ENCODE data around the gene ESCO1. TPM values are rescaled to one million over a fixed set of nuclear protein-coding genes. Genes with fewer than 3 reads are reported as not detected.

ESCO1 gene
- total and polyA plus RNA-seq, 2 of the 13 experiments (the other 11 are each of a cell fraction or from before 2014, with no cell fraction given), result 6.3 to 19.4 TPM

DNA sequence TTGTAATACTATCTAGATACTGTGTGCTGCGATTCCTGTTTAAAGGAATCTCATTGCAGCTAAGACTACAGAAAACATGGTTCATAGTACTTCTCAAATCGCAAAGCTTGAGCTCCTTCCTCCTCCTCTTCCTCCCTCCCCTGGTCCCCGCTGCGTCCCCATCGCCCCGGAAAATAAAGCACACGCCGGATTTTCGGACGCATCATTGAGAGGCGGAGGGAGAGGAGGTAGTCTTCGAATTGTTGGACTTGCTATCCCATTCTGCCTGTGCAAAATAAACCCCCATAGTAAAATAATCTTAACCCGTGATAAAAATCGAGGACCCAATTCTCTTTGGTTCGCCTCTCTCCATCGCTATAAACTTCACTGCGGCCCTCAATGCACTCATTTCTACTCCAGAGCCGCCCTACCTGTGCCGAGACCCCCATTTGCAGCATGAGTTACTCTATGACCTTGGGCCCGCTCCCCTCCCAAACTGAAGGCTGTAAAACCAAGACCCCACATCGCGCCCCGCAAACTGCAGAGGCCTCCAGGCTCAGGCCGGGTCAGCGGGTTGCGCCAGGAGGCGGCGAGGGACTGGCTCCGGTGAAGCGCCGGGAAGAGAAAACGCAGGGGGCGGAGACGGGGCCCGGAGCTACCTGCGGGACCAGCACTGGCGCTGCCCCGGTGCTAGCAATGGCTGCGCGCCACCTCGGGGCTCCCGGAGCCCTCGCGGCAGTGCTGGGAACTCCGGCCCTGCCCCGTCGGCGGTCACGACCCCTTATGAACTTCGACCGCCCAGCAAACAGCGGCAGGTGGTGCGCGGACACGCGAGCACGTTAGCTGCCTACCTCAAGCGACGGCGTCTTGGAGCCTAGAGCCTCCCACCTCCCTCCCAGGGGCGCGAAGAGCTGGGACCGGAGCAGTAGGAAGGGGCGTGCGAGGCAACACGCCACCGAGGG lies 649 bp downstream of the ESCO1 start (continued):
- TF ChIP-seq ZFP36L2 (CRISPR knock-in tag; IDR thresholded peaks at IDR 0.05) (0 out of 2 replicates have a peak, but pooled peaks have one; percentile 38), RORA (CRISPR knock-in tag; IDR thresholded peaks at IDR 0.05) (no peak), ZBTB10 (CRISPR knock-in tag; IDR thresholded peaks at IDR 0.05; ENCODE audit: borderline replicate concordance) (no peak), CHD2 (IDR thresholded peaks at IDR 0.05; ENCODE audit: low read depth, low read length) (peak; percentile 66), MAX (IDR thresholded peaks at IDR 0.05) (peak; percentile 76), ZNF83 (CRISPR knock-in tag; IDR thresholded peaks at IDR 0.05; ENCODE audit: borderline replicate concordance) (0 out of 2 replicates have a peak, but pooled peaks have one; percentile 19), HNF4G (IDR thresholded peaks at IDR 0.05; ENCODE audit: borderline replicate concordance, low read depth, low read length) (peak; percentile 40; the same call in 1 of the 2 replicates), HNF4G (CRISPR knock-in tag; IDR thresholded peaks at IDR 0.05; ENCODE audit: borderline replicate concordance, low read depth) (peak; percentile 20; the same call in 1 of the 2 replicates), ZMYM3 (CRISPR knock-in tag; IDR thresholded peaks at IDR 0.05) (0 out of 2 replicates have a peak, but pooled peaks have one; percentile 16), ZNF362 (CRISPR knock-in tag; IDR thresholded peaks at IDR 0.05; ENCODE audit: borderline replicate concordance) (no peak), ATM (IDR thresholded peaks at IDR 0.05; ENCODE audit: borderline replicate concordance) (no peak), ARID2 (CRISPR knock-in tag; IDR thresholded peaks at IDR 0.05; ENCODE audit: borderline replicate concordance) (no peak), JARID2 (CRISPR knock-in tag; IDR thresholded peaks at IDR 0.05; ENCODE audit: insufficient replicate concordance) (peak; percentile 82), HNF1B (CRISPR knock-in tag; IDR thresholded peaks at IDR 0.05) (no peak), ZNF749 (CRISPR knock-in tag; IDR thresholded peaks at IDR 0.05; ENCODE audit: borderline replicate concordance) (no peak), FOXA1 (IDR thresholded peaks at IDR 0.05) (no peak), FOXA1 (CRISPR knock-in tag; IDR thresholded peaks at IDR 0.05) (0 out of 2 replicates have a peak, but pooled peaks have one; percentile 24)
- TF ChIP-seq, protein P1, sequence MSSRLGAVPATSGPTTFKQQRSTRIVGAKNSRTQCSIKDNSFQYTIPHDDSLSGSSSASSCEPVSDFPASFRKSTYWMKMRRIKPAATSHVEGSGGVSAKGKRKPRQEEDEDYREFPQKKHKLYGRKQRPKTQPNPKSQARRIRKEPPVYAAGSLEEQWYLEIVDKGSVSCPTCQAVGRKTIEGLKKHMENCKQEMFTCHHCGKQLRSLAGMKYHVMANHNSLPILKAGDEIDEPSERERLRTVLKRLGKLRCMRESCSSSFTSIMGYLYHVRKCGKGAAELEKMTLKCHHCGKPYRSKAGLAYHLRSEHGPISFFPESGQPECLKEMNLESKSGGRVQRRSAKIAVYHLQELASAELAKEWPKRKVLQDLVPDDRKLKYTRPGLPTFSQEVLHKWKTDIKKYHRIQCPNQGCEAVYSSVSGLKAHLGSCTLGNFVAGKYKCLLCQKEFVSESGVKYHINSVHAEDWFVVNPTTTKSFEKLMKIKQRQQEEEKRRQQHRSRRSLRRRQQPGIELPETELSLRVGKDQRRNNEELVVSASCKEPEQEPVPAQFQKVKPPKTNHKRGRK (CRISPR knock-in tag; IDR thresholded peaks at IDR 0.05), result no peak
- TF ChIP-seq, protein P2, sequence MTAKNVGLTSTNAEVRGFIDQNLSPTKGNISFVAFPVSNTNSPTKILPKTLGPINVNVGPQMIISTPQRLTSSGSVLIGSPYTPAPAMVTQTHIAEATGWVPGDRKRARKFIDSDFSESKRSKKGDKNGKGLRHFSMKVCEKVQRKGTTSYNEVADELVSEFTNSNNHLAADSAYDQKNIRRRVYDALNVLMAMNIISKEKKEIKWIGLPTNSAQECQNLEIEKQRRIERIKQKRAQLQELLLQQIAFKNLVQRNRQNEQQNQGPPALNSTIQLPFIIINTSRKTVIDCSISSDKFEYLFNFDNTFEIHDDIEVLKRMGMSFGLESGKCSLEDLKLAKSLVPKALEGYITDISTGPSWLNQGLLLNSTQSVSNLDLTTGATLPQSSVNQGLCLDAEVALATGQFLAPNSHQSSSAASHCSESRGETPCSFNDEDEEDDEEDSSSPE (CRISPR knock-in tag; IDR thresholded peaks at IDR 0.05), result no peak
